Measurements from ENCODE around the gene AIPL1.

The AIPL1 gene

GRCh38 chr17:6468051-6468790 is 33.3 kb upstream of the AIPL1 start:
- TF ChIP-seq, protein P1, sequence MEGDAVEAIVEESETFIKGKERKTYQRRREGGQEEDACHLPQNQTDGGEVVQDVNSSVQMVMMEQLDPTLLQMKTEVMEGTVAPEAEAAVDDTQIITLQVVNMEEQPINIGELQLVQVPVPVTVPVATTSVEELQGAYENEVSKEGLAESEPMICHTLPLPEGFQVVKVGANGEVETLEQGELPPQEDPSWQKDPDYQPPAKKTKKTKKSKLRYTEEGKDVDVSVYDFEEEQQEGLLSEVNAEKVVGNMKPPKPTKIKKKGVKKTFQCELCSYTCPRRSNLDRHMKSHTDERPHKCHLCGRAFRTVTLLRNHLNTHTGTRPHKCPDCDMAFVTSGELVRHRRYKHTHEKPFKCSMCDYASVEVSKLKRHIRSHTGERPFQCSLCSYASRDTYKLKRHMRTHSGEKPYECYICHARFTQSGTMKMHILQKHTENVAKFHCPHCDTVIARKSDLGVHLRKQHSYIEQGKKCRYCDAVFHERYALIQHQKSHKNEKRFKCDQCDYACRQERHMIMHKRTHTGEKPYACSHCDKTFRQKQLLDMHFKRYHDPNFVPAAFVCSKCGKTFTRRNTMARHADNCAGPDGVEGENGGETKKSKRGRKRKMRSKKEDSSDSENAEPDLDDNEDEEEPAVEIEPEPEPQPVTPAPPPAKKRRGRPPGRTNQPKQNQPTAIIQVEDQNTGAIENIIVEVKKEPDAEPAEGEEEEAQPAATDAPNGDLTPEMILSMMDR (IDR thresholded peaks at IDR 0.05; ENCODE audit: extremely low read depth, insufficient read depth, missing control alignments): no peak
- no peak for DNase-seq (ENCODE audit: low spot score)
- in situ Hi-C loops (cut with MboI; ENCODE audit: low pct_unique_long_range_greater_than_20kb, low sequenced_read_pairs, unreplicated experiment): no loop called here

DNA sequence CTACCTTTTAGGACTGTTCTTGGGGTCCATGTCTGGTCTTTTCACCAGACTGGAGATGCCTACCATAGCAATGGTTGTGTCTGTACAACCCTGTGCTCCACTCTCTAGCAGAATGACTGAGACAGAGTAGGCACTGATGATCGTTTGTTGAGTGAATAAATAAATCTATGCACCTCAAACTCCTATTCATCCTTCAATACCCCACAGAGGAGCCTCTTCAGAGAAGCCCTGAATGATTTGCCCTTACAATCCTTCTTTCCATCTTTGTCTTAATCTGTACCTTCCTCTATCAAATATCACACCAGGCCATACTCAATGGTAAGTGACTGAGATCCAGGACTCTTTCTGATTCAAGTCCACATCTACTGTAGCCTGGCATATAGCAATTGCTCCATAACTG is 32.6 kb upstream of the AIPL1 start:
- DNase-seq (ENCODE audit: low spot score): no peak
- TF ChIP-seq, protein P1 (IDR thresholded peaks at IDR 0.05; ENCODE audit: extremely low read depth, insufficient read depth, missing control alignments): no peak
- in situ Hi-C loops (cut with MboI; ENCODE audit: low pct_unique_long_range_greater_than_20kb, low sequenced_read_pairs, unreplicated experiment): no loop called here

GRCh38 chr17:6465206-6466003 is 30.5 kb upstream of the AIPL1 start:
- in situ Hi-C loops (cut with MboI; ENCODE audit: low pct_unique_long_range_greater_than_20kb, low sequenced_read_pairs, unreplicated experiment): no loop called here
- DNase-seq (ENCODE audit: low spot score): no peak

DNA sequence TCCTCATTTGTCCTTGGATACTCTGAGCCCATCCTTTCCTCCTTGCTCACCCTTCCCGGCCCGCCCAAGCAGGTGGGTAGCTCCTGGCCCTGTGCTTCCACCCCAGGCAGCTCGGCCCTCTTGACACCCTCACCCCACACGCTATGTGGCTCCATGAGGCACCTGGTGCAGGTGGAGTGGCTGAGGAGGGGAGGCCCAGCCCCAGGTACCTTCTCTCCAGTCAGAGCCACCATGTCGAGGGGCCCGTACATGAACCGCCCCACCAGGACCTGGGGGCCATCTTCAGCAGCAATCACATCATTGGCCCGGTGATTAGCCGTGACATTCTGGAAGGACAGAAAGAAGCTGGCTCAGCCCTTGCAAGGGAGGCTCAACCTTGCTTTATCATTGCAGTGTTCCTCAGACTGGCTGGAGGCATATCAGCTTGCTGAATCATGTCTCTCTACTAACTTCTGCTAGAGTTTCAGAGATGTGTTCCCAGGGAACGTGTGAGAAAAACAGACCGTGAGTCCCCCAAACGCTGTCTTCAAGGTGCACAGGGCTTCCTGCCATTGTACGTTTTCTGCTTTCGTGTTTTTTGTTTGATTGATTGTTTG is 29.6 kb upstream of the AIPL1 start:
- TF ChIP-seq, protein P1 (IDR thresholded peaks at IDR 0.05; ENCODE audit: extremely low read depth, insufficient read depth, missing control alignments): no peak
- no peak for DNase-seq (ENCODE audit: low spot score)
- in situ Hi-C loops (cut with MboI; ENCODE audit: low pct_unique_long_range_greater_than_20kb, low sequenced_read_pairs, unreplicated experiment): no loop called here

More at GRCh38 chr17:6465206-6466003, 30.5 kb upstream of the AIPL1 start:
- TF ChIP-seq, protein P1 (IDR thresholded peaks at IDR 0.05; ENCODE audit: extremely low read depth, insufficient read depth, missing control alignments): no peak

DNA sequence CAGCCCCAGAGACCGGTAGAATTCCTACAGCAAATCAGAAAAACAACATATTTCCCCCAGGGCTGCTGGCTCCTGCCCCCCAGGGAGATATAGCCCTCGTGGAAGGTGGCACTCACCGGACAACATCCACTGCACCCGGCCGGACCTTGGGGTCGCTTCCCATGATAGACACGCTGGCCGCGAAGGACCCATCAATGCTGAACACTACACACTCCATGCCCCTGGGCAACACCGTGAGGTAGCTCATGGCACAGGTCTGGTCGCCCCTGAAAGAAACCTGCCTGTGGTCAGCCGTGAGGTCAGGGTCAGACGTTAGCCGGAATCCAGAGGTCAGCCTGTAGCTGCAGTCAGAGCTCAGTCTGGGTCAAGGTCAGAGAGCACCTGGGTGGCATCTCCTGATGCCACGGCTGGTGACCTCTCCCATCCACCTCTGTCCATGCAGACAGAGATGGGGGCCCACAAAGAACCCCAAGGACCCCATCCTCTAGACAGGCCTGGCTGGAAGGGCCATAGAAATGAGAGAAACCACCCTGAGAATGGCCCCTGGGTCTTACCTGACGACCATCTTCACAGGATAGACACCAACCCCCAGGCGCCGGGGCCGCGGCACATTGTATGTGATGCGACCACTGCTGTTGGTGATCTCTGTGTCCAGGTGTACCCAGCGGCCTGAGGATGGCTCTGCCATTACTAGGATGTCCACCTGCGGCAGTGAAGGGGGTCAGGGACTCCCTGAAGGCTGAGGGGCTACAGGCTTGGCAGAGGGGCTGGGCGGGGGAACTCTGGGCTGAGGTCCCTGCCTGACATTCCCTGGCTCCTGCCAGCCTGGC is 28.9 kb upstream of the AIPL1 start:
- TF ChIP-seq, protein P1 (IDR thresholded peaks at IDR 0.05; ENCODE audit: extremely low read depth, insufficient read depth, missing control alignments): no peak
- no peak for DNase-seq (ENCODE audit: low spot score)
- in situ Hi-C loops (cut with MboI; ENCODE audit: low pct_unique_long_range_greater_than_20kb, low sequenced_read_pairs, unreplicated experiment): no loop called here

DNA sequence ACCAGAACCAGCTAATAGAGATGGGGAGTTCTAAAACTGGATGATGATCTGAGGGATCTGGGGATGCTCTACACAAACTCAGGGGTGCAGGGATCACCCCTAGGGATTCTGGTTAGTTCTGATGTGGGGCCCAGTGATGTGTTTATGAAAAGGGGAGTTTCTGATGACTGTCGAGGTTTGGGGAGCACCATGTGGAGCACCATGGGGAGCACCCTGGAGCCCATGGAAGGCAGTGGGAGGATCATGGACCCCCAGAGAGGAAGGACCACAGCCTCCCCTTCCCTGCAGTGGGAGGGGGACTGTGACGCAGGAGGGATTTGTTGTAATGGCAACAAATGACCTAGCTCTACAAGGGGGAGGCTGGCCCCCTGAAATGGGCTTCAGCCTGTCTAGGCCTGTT is 27.8 kb upstream of the AIPL1 start:
- DNase-seq (ENCODE audit: low spot score): no peak
- in situ Hi-C loops (cut with MboI; ENCODE audit: low pct_unique_long_range_greater_than_20kb, low sequenced_read_pairs, unreplicated experiment): no loop called here
- TF ChIP-seq, protein P1 (IDR thresholded peaks at IDR 0.05; ENCODE audit: extremely low read depth, insufficient read depth, missing control alignments): no peak

All from GM13977 (cell line).